Measurements from ENCODE around the gene ITPK1.

Gene ITPK1

DNA sequence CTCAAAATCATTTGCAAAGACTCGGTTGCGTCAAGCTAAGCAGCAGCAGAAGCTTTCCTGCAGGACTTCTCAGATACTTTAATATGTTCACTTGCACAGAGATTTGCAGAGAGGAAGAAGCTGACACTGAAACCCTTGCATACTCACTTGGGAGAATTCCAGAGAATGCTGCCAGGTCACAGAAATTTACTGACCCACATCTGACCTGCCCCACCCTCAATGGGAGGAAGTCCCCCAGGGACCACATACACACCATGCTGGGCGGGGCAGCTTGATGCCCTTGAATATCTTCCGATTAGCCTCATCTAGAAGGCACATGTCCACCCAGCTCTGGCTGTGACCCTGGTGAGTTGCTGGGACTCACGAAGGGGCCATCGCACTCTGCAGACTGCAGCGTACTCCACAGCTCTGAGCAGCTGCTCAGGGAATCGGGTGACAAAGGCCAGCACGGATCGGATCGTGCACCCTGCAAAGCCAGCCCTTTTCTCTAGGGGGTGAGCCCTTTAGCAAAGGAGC is 83.2 kb downstream of the ITPK1 start:
- no peak overlapping the region for H3K4me3 ChIP-seq (ENCODE audit: low read depth, low read length)
- DNase-seq (ENCODE audit: low read depth), result no peak
- no peak for TF ChIP-seq CTCF (IDR thresholded peaks at IDR 0.05; ENCODE audit: insufficient read depth, low read depth, low read length, missing control alignments)

- no peak overlapping the region for H3K4me3 ChIP-seq (ENCODE audit: low read depth, low read length)
- no peak for DNase-seq (ENCODE audit: low read depth)
- no peak for TF ChIP-seq CTCF (IDR thresholded peaks at IDR 0.05; ENCODE audit: insufficient read depth, low read depth, low read length, missing control alignments)
Observed at GRCh38 chr14:93031505-93032315, 84.0 kb downstream of the ITPK1 start.

DNA sequence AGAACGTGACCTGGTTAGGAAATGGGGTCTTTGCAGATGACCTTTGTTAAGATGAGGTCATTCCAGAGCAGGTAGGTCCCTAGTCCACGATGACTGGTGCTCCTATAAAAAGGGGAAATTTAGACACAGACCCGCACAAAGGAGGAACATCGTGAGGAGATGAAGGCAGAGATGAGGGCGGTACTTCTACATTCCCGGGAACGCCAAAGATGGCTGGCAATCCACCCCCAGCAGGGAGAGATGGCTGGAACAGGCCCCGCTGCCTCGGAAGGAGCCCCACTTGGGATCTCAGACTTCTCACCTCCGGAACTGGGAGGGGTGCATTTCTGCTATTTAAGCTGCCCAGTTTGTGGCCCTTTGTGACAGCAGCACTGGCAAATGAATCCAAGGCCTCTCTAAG is 85.0 kb downstream of the ITPK1 start:
- TF ChIP-seq CTCF (IDR thresholded peaks at IDR 0.05; ENCODE audit: insufficient read depth, low read depth, low read length, missing control alignments), result no peak
- DNase-seq (ENCODE audit: low read depth), result no peak
- H3K4me3 ChIP-seq (ENCODE audit: low read depth, low read length), result no peak overlapping the region

GRCh38 chr14:93029911-93030508 is 85.7 kb downstream of the ITPK1 start:
- H3K4me3 ChIP-seq (ENCODE audit: low read depth, low read length), result no peak overlapping the region
- no peak for TF ChIP-seq CTCF (IDR thresholded peaks at IDR 0.05; ENCODE audit: insufficient read depth, low read depth, low read length, missing control alignments)

DNA sequence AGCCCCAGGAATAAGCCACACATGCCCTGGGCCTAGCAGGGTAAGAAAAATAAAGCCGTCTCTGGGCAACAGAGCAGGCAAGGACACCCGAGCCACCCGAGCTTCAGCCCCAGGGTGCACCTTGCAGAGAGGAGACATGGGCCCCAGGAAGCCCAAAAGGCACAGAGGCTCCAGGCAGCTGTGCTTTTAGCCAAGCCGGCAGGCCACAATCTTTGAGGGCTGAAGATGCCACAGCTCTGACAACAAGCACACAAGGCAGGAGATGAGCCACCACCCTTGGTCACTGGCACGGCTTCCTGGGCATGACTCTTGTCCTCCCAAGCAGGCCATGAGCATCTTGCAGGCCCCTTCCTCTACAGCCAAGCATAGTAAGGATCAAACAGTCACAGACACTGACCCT is 86.3 kb downstream of the ITPK1 start:
- no peak for DNase-seq (ENCODE audit: low read depth)
- TF ChIP-seq CTCF (IDR thresholded peaks at IDR 0.05; ENCODE audit: insufficient read depth, low read depth, low read length, missing control alignments), result no peak
- no peak overlapping the region for H3K4me3 ChIP-seq (ENCODE audit: low read depth, low read length)

More at GRCh38 chr14:93029911-93030508, 85.7 kb downstream of the ITPK1 start:
- no peak for DNase-seq (ENCODE audit: low read depth)

DNA sequence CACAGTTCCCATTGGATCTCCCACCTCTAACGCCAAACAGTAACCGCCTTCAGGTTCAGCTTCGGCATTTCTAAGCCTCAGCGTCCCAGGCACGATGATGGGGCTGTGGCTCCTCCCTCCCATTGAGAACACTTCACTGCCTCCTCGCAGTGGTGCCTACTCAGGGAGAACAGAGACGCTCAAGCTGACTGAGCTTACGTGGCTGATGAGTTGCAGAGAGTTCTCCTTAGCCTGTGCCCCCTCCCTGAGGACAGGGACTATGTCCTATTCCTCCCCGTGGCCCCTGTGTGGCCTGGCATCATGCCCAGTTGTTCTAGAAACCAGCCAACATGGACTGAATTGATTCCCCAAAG is 87.0 kb downstream of the ITPK1 start:
- H3K4me3 ChIP-seq (ENCODE audit: low read depth, low read length), result no peak overlapping the region
- no peak for TF ChIP-seq CTCF (IDR thresholded peaks at IDR 0.05; ENCODE audit: insufficient read depth, low read depth, low read length, missing control alignments)
- no peak for DNase-seq (ENCODE audit: low read depth)

Data from GM12865 (cell line).